Measurements from ENCODE around the gene SBF2.

SBF2 gene

DNA sequence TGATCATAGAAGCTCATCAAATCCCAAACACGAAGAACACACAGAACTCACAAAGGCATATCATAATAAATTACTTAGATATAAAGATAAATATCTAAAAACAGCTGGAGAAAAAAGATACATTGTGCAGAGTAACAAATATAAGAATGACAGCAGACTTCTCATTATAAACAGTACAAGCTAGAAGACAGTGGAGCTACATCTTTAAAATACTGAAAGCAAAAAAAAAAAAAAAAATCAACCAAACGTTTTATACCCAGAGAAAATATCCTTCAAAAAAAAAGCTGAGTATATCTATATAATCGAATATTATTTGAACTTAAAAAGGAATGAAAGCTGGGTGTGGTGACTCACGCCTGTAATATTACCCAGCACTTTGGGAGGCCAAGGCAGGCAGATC is 90.0 kb downstream of the SBF2 start:
- Histone ChIP-seq H3K9ac (ENCODE audit: low read length) (no peak overlapping the region), H3K27me3 (replicated peaks; ENCODE audit: control insufficient read depth, insufficient read depth, low read length) (no peaks in the 10 kb centered on the region), H3K4me1 (ENCODE audit: control insufficient read depth, insufficient read depth, low read length) (peaks cover 17% of the 10 kb centered on the region), H3K4me3 (ENCODE audit: low read length) (no peak overlapping the region), H3K36me3 (ENCODE audit: control insufficient read depth, insufficient read depth, low read length, severe bottlenecking) (no peaks in the 10 kb centered on the region), H3K9me3 (ENCODE audit: control insufficient read depth, low read length) (peaks cover 18% of the 10 kb centered on the region)
- DNase-seq (ENCODE audit: low read depth), result no peak

GRCh38 chr11:10201343-10201742 is 92.7 kb downstream of the SBF2 start:
- Histone ChIP-seq H3K36me3 (ENCODE audit: control insufficient read depth, insufficient read depth, low read length, severe bottlenecking) (no peaks in the 10 kb centered on the region), H3K4me3 (ENCODE audit: low read length) (no peak overlapping the region)
- DNase-seq (ENCODE audit: low read depth), result no peak

GRCh38 chr11:10197091-10197490 is 96.9 kb downstream of the SBF2 start:
- Histone ChIP-seq H3K4me3 (ENCODE audit: low read length) (no peak overlapping the region), H3K27me3 (replicated peaks; ENCODE audit: control insufficient read depth, insufficient read depth, low read length) (no peaks in the 10 kb centered on the region), H3K9me3 (ENCODE audit: control insufficient read depth, low read length) (no peaks in the 10 kb centered on the region), H3K36me3 (ENCODE audit: control insufficient read depth, insufficient read depth, low read length, severe bottlenecking) (peaks cover 8% of the 10 kb centered on the region), H3K9ac (ENCODE audit: low read length) (no peak overlapping the region), H3K4me1 (ENCODE audit: control insufficient read depth, insufficient read depth, low read length) (peaks cover 8% of the 10 kb centered on the region)
- peak; percentile 66 for DNase-seq (ENCODE audit: low read depth)

More at GRCh38 chr11:10201343-10201742, 92.7 kb downstream of the SBF2 start:
- no peaks in the 10 kb centered on the region for H3K27me3 ChIP-seq (replicated peaks; ENCODE audit: control insufficient read depth, insufficient read depth, low read length)
- peaks cover 18% of the 10 kb centered on the region for H3K9me3 ChIP-seq (ENCODE audit: control insufficient read depth, low read length)
- H3K4me1 ChIP-seq (ENCODE audit: control insufficient read depth, insufficient read depth, low read length), result peaks cover 5% of the 10 kb centered on the region
- no peak overlapping the region for H3K9ac ChIP-seq (ENCODE audit: low read length)

GRCh38 chr11:10192036-10192435 is 102.0 kb downstream of the SBF2 start:
- Histone ChIP-seq H3K4me3 (ENCODE audit: low read length) (no peak overlapping the region), H3K9ac (ENCODE audit: low read length) (no peak overlapping the region), H3K9me3 (ENCODE audit: control insufficient read depth, low read length) (no peaks in the 10 kb centered on the region), H3K27me3 (replicated peaks; ENCODE audit: control insufficient read depth, insufficient read depth, low read length) (no peaks in the 10 kb centered on the region), H3K36me3 (ENCODE audit: control insufficient read depth, insufficient read depth, low read length, severe bottlenecking) (peaks cover 12% of the 10 kb centered on the region), H3K4me1 (ENCODE audit: control insufficient read depth, insufficient read depth, low read length) (peaks cover 13% of the 10 kb centered on the region)
- no peak for DNase-seq (ENCODE audit: low read depth)

DNA sequence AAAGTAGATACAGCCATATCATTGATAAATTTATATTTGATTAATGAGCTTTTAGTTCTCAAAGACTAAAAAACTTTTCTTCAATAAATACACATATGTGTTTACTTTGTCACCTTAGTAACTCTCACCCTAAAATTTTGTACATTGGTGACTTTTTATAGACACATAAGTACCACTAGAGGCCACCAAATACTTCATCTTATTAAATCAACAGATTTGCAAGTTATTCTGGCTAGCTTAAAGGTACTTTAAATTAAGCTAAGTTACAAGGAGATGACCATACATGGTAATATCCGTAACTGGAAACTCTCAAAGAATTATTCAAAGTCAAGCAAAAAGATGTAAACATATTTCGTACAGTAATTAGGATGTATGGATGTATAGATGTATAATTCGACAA is 112.2 kb downstream of the SBF2 start:
- Histone ChIP-seq H3K9ac (ENCODE audit: low read length) (peak overlapping the region; percentile 55), H3K9me3 (ENCODE audit: control insufficient read depth, low read length) (no peaks in the 10 kb centered on the region), H3K4me1 (ENCODE audit: control insufficient read depth, insufficient read depth, low read length) (peaks cover 5% of the 10 kb centered on the region), H3K27me3 (replicated peaks; ENCODE audit: control insufficient read depth, insufficient read depth, low read length) (no peaks in the 10 kb centered on the region), H3K36me3 (ENCODE audit: control insufficient read depth, insufficient read depth, low read length, severe bottlenecking) (no peaks in the 10 kb centered on the region), H3K4me3 (ENCODE audit: low read length) (no peak overlapping the region)
- DNase-seq (ENCODE audit: low read depth), result peak; percentile 58

GRCh38 chr11:10164621-10165020 is 129.4 kb downstream of the SBF2 start:
- Histone ChIP-seq H3K9me3 (ENCODE audit: control insufficient read depth, low read length) (no peaks in the 10 kb centered on the region), H3K27me3 (replicated peaks; ENCODE audit: control insufficient read depth, insufficient read depth, low read length) (no peaks in the 10 kb centered on the region), H3K4me1 (ENCODE audit: control insufficient read depth, insufficient read depth, low read length) (peaks cover 34% of the 10 kb centered on the region), H3K4me3 (ENCODE audit: low read length) (no peak overlapping the region), H3K36me3 (ENCODE audit: control insufficient read depth, insufficient read depth, low read length, severe bottlenecking) (no peaks in the 10 kb centered on the region), H3K9ac (ENCODE audit: low read length) (no peak overlapping the region)
- DNase-seq (ENCODE audit: low read depth), result no peak

DNA sequence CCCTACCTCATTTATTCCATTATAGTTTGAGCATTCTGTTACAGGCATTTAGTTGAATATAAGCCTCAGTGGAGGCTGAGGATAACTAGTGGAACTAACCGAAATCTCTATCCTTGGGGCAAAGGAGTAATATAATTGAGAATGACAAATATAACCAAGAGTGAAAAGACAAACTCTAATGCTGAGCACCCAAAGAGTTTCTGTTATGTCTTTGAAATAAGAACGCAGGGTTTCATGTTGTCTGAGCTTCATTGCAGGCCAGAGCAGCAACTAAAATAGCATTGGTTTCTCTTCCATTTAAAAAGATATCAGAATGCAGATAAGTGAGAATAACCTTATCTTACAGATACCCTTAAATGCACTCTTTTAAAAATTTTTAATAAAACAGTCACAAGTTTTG is 131.8 kb downstream of the SBF2 start:
- H3K4me1 ChIP-seq (ENCODE audit: control insufficient read depth, insufficient read depth, low read length), result peaks cover 37% of the 10 kb centered on the region
- no peaks in the 10 kb centered on the region for H3K27me3 ChIP-seq (replicated peaks; ENCODE audit: control insufficient read depth, insufficient read depth, low read length)
- no peak for DNase-seq (ENCODE audit: low read depth)
- H3K9me3 ChIP-seq (ENCODE audit: control insufficient read depth, low read length), result peaks cover 8% of the 10 kb centered on the region
- H3K4me3 ChIP-seq (ENCODE audit: low read length), result no peak overlapping the region
- H3K36me3 ChIP-seq (ENCODE audit: control insufficient read depth, insufficient read depth, low read length, severe bottlenecking), result no peaks in the 10 kb centered on the region
- no peak overlapping the region for H3K9ac ChIP-seq (ENCODE audit: low read length)

DNA sequence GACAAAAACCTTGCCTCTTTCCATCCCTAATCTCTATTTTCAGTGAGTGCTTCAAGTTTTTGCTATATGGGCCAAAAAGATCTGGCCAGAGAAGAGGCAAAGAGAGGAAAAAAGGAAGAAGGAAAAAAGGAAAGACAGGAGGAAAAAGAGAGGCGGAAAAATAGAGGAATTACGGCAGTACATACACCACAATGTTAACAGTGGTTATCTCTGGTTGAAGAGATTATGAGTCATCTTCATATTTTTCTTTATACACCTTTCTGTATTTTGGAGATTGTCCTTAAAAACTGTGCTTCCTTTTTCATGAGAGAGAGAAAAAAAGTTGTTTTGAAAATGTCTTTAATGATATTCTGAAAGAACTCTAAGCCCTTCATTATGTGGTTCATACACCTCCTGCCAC is 133.7 kb downstream of the SBF2 start:
- Histone ChIP-seq H3K4me1 (ENCODE audit: control insufficient read depth, insufficient read depth, low read length) (peaks cover 37% of the 10 kb centered on the region), H3K9me3 (ENCODE audit: control insufficient read depth, low read length) (peaks cover 10% of the 10 kb centered on the region), H3K36me3 (ENCODE audit: control insufficient read depth, insufficient read depth, low read length, severe bottlenecking) (no peaks in the 10 kb centered on the region), H3K27me3 (replicated peaks; ENCODE audit: control insufficient read depth, insufficient read depth, low read length) (no peaks in the 10 kb centered on the region), H3K9ac (ENCODE audit: low read length) (peak overlapping the region; percentile 45), H3K4me3 (ENCODE audit: low read length) (no peak overlapping the region)
- no peak for DNase-seq (ENCODE audit: low read depth)

DNA sequence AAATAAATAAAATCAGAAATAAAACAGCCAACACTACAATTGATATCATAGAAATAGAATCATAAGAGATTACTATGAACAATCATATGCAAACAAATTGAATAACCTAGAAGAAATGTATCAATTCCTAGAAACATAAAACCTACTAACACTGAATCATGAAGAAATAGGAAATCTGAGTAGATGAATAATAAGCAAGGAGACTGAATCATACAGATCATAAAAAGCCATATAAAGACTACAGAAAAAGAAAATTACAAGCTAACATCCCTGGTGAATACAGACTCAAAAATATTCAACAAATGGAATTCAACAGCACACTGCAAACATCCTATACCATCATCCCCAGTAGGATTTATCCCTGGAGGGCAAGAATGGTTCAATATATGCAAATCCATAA is 135.6 kb downstream of the SBF2 start:
- H3K4me3 ChIP-seq (ENCODE audit: low read length), result no peak overlapping the region
- no peak for DNase-seq (ENCODE audit: low read depth)
- H3K9me3 ChIP-seq (ENCODE audit: control insufficient read depth, low read length), result peaks cover 10% of the 10 kb centered on the region
- H3K4me1 ChIP-seq (ENCODE audit: control insufficient read depth, insufficient read depth, low read length), result peaks cover 32% of the 10 kb centered on the region
- H3K9ac ChIP-seq (ENCODE audit: low read length), result no peak overlapping the region
- H3K36me3 ChIP-seq (ENCODE audit: control insufficient read depth, insufficient read depth, low read length, severe bottlenecking), result no peaks in the 10 kb centered on the region
- H3K27me3 ChIP-seq (replicated peaks; ENCODE audit: control insufficient read depth, insufficient read depth, low read length), result no peaks in the 10 kb centered on the region

- Histone ChIP-seq H3K27me3 (replicated peaks; ENCODE audit: control insufficient read depth, insufficient read depth, low read length) (no peaks in the 10 kb centered on the region), H3K4me1 (ENCODE audit: control insufficient read depth, insufficient read depth, low read length) (peaks cover 8% of the 10 kb centered on the region), H3K36me3 (ENCODE audit: control insufficient read depth, insufficient read depth, low read length, severe bottlenecking) (no peaks in the 10 kb centered on the region), H3K9ac (ENCODE audit: low read length) (no peak overlapping the region), H3K4me3 (ENCODE audit: low read length) (no peak overlapping the region), H3K9me3 (ENCODE audit: control insufficient read depth, low read length) (peaks cover 10% of the 10 kb centered on the region)
- DNase-seq (ENCODE audit: low read depth), result no peak
Measured at GRCh38 chr11:10155793-10156490, 138.1 kb downstream of the SBF2 start.

GRCh38 chr11:10150800-10151199 is 143.2 kb downstream of the SBF2 start:
- H3K4me3 ChIP-seq (ENCODE audit: low read length), result no peak overlapping the region
- DNase-seq (ENCODE audit: low read depth), result no peak
- no peaks in the 10 kb centered on the region for H3K27me3 ChIP-seq (replicated peaks; ENCODE audit: control insufficient read depth, insufficient read depth, low read length)
- H3K9me3 ChIP-seq (ENCODE audit: control insufficient read depth, low read length), result no peaks in the 10 kb centered on the region
- H3K4me1 ChIP-seq (ENCODE audit: control insufficient read depth, insufficient read depth, low read length), result no peaks in the 10 kb centered on the region
- no peaks in the 10 kb centered on the region for H3K36me3 ChIP-seq (ENCODE audit: control insufficient read depth, insufficient read depth, low read length, severe bottlenecking)
- no peak overlapping the region for H3K9ac ChIP-seq (ENCODE audit: low read length)

DNA sequence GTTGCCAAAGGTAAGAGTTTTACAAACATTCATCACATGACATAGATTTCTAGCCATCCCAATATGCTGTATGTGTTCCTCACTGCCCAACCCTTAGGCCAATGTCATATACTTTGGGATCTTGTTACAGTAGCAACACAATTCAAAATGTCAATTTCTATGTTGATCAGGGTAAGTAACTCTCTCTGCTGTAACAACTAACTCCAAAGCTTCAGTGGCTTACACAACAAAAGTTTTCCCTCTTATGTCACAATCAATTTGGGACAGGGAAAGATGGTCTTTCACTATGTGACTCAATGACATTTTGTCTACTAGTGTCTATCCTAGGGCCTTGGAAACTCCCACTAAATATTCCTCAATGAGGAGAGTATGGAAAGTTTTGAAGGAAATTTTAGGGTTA is 144.5 kb downstream of the SBF2 start:
- DNase-seq (ENCODE audit: low read depth), result no peak
- Histone ChIP-seq H3K9me3 (ENCODE audit: control insufficient read depth, low read length) (no peaks in the 10 kb centered on the region), H3K27me3 (replicated peaks; ENCODE audit: control insufficient read depth, insufficient read depth, low read length) (no peaks in the 10 kb centered on the region), H3K36me3 (ENCODE audit: control insufficient read depth, insufficient read depth, low read length, severe bottlenecking) (no peaks in the 10 kb centered on the region), H3K9ac (ENCODE audit: low read length) (no peak overlapping the region), H3K4me3 (ENCODE audit: low read length) (no peak overlapping the region), H3K4me1 (ENCODE audit: control insufficient read depth, insufficient read depth, low read length) (no peaks in the 10 kb centered on the region)

Data from adipocyte (in vitro differentiated cells).